WERI-Rb-1 (cell line): ENCODE measurements around the gene TNIK.

Experiments used
- DNase-seq: peaks from one replicate; pipeline ENCODE4 v3.0.0-alpha.2; 2020
- H3K27ac ChIP-seq: fragments of 250-450 bp; sonication (Bioruptor Pico); 2 replicates; pipeline ENCODE4 v1.5.1; 2020; ENCODE audit warnings: mild to moderate bottlenecking, moderate library complexity
- H3K27me3 ChIP-seq: fragments of 250-450 bp; sonication (Bioruptor Pico); 2 replicates; pipeline ENCODE4 v1.5.1; 2021; ENCODE audit warnings: mild to moderate bottlenecking, low read depth, moderate library complexity; ENCODE audit not compliant: insufficient read depth, severe bottlenecking
- H3K36me3 ChIP-seq: fragments of 250-450 bp; sonication (Bioruptor Pico); 2 replicates; pipeline ENCODE4 v1.5.1; 2020; ENCODE audit warnings: mild to moderate bottlenecking, moderate library complexity
- H3K4me3 ChIP-seq: 2 replicates; pipeline ENCODE4 v1.5.1; 2011; ENCODE audit warnings: low read depth, mild to moderate bottlenecking, control low read depth, low read length
- H3K9me3 ChIP-seq: fragments of 250-450 bp; sonication (Bioruptor Pico); 2 replicates; pipeline ENCODE4 v1.5.1; 2021; ENCODE audit warnings: mild to moderate bottlenecking, moderate library complexity; ENCODE audit not compliant: severe bottlenecking
- TF ChIP-seq, protein P1 (sequence below): IDR thresholded peaks from 2 replicates; pipeline ENCODE4 v1.5.1; 2011; ENCODE audit warnings: low read depth, mild to moderate bottlenecking, control low read depth, inconsistent platforms, low read length

Gene TNIK

GRCh38 chr3:171150945-171151344 is 309.3 kb downstream of the TNIK start:
- Histone ChIP-seq H3K4me3 (no peak overlapping the region), H3K36me3 (no peaks in the 10 kb centered on the region), H3K27ac (no peak overlapping the region), H3K27me3 (no peaks in the 10 kb centered on the region), H3K9me3 (no peaks in the 10 kb centered on the region)
- TF ChIP-seq, protein P1, sequence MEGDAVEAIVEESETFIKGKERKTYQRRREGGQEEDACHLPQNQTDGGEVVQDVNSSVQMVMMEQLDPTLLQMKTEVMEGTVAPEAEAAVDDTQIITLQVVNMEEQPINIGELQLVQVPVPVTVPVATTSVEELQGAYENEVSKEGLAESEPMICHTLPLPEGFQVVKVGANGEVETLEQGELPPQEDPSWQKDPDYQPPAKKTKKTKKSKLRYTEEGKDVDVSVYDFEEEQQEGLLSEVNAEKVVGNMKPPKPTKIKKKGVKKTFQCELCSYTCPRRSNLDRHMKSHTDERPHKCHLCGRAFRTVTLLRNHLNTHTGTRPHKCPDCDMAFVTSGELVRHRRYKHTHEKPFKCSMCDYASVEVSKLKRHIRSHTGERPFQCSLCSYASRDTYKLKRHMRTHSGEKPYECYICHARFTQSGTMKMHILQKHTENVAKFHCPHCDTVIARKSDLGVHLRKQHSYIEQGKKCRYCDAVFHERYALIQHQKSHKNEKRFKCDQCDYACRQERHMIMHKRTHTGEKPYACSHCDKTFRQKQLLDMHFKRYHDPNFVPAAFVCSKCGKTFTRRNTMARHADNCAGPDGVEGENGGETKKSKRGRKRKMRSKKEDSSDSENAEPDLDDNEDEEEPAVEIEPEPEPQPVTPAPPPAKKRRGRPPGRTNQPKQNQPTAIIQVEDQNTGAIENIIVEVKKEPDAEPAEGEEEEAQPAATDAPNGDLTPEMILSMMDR, result no peak
- DNase-seq, result no peak

DNA sequence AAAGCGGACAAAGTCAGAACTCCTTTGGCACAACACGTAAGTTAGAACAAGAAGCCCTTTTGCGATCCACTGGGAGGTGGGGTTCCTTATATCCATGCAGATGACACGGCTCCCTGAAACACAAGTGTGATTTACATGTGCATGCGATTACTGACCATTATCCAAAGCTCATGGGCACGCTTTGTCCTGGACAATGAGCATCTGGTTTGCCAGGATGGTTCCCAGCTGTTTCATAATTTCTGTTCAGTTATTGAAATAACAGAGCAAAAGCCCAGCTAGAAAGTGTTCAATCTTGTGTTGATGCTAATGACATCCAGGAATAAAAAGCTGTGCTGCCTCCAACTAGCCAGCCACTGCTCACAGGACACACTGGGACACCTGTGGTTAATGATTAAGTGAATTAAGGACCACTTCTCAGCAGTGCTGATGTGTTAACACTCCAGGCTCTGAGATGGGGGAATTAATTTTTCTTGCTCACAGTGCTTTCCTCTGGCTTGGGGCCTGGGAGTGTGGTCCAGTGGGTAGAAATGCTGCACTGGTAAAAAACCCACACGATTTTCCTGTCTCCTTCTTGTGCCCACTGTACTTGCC is 310.6 kb downstream of the TNIK start:
- no peaks in the 10 kb centered on the region for H3K27me3 ChIP-seq

GRCh38 chr3:171145798-171146197 is 314.4 kb downstream of the TNIK start:
- TF ChIP-seq, protein P1, result no peak
- Histone ChIP-seq H3K9me3 (no peaks in the 10 kb centered on the region), H3K36me3 (no peaks in the 10 kb centered on the region), H3K4me3 (no peak overlapping the region), H3K27me3 (no peaks in the 10 kb centered on the region), H3K27ac (no peak overlapping the region)
- no peak for DNase-seq

More for the DNA sequence above, 310.6 kb downstream of the TNIK start:
- Histone ChIP-seq H3K27ac (no peak overlapping the region), H3K4me3 (no peak overlapping the region), H3K9me3 (no peaks in the 10 kb centered on the region), H3K36me3 (no peaks in the 10 kb centered on the region)
- no peak for DNase-seq
- TF ChIP-seq, protein P1, result no peak

- Histone ChIP-seq H3K36me3 (no peaks in the 10 kb centered on the region), H3K9me3 (no peaks in the 10 kb centered on the region), H3K4me3 (no peak overlapping the region), H3K27me3 (no peaks in the 10 kb centered on the region), H3K27ac (no peak overlapping the region)
- TF ChIP-seq, protein P1, result no peak
- DNase-seq, result no peak
Observed at GRCh38 chr3:171142985-171143384, 317.2 kb downstream of the TNIK start.

GRCh38 chr3:171140246-171140645 is 320.0 kb downstream of the TNIK start:
- TF ChIP-seq, protein P1, result no peak
- Histone ChIP-seq H3K36me3 (no peaks in the 10 kb centered on the region), H3K27ac (no peak overlapping the region), H3K9me3 (no peaks in the 10 kb centered on the region), H3K4me3 (no peak overlapping the region), H3K27me3 (no peaks in the 10 kb centered on the region)
- no peak for DNase-seq

DNA sequence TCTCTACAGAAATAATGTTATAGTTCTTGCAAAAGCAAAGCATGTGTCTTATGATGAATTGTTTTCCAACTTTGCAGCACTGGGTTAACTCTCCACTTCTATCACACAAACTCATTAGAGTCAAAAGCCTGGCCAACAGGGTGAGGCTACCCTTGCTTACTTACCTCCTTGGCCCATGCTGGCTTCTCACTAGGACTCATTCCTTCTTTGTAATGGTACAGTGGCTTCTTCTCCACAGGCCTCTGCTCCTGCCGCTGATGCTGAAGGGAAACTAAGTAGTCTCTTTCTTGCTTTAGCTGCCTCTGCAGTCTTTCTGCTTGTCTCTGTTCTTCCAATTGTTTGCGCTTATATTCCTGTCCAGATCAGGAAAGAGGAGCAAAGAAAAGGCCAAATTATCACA is 322.2 kb downstream of the TNIK start:
- Histone ChIP-seq H3K36me3 (no peaks in the 10 kb centered on the region), H3K27ac (no peak overlapping the region), H3K4me3 (no peak overlapping the region), H3K27me3 (no peaks in the 10 kb centered on the region), H3K9me3 (no peaks in the 10 kb centered on the region)
- DNase-seq, result no peak
- TF ChIP-seq, protein P1, result no peak
